ENCODE data around the gene IPPK. TPM values are rescaled to one million over a fixed set of nuclear protein-coding genes. Genes with fewer than 3 reads are reported as not detected.
"Not testable (repeated sequence)": the region's sequence is repeated elsewhere in the genome, so short reads cannot be mapped to it uniquely, and the experiment has no call there.

IPPK gene
- total RNA-seq, 1 experiment from 2014 or later, result 10.6 TPM

DNA sequence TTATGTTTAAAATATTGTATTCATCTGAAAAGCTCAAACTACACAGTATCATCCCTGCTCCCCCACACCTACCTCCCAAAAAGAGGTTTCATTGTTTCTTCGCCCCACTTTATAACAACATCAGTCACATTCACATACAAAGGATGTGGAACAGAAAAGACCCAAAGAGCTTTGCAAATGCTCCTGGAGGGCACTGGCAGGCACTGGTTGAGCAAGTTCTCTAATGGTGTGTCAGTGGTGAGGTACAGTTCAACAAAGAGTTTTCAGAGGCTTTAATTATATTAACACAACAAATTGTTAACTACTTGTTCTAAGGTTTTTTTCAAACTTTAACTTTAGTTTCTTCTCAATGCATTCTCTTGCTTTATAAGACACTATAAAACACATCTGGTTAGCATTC is 80.0 kb downstream of the IPPK start:
- POLR2A ChIA-PET (ENCODE audit: unreplicated experiment), result no interaction called here
- Histone ChIP-seq H3K4me2 (ENCODE audit: low read length) (no peak overlapping the region), H3K27ac (ENCODE audit: low read length) (no peak overlapping the region), H3K36me3 (ENCODE audit: low read depth, low read length) (no peaks in the 10 kb centered on the region), H3K4me3 (ENCODE audit: low read length) (no peak overlapping the region), H2AFZ (ENCODE audit: low read length) (no peak overlapping the region), H3K9me3 (ENCODE audit: low read length) (no peaks in the 10 kb centered on the region), H3K9ac (ENCODE audit: low read length) (no peak overlapping the region), H3K4me1 (ENCODE audit: insufficient read depth, low read length) (no peaks in the 10 kb centered on the region), H3K9me2 (replicated peaks; ENCODE audit: low read length) (no peaks in the 10 kb centered on the region), H3F3A (ENCODE audit: low read length, unreplicated experiment) (no peaks in the 10 kb centered on the region), H3K79me2 (ENCODE audit: low read length) (no peaks in the 10 kb centered on the region), H3K27me3 (ENCODE audit: low read length) (no peaks in the 10 kb centered on the region), H4K20me1 (ENCODE audit: low read length) (no peaks in the 10 kb centered on the region)
- intact Hi-C loops (cut with micrococcal nuclease), result no loop called here
- no peak for DNase-seq
- BruUV-seq (replicated peaks), result no TSS peak
- TF ChIP-seq EZH2 (IDR thresholded peaks at IDR 0.05; ENCODE audit: low read length, unreplicated experiment) (no peak), EZH2phosphoT487 (IDR thresholded peaks at IDR 0.05; ENCODE audit: borderline replicate concordance, low read length) (no peak), CTCF (conservative IDR thresholded peaks at IDR 0.05; ENCODE audit: low read depth, low read length) (no peak)
- CTCF ChIA-PET, result no interaction called here
- ATAC-seq, result no peak

DNA sequence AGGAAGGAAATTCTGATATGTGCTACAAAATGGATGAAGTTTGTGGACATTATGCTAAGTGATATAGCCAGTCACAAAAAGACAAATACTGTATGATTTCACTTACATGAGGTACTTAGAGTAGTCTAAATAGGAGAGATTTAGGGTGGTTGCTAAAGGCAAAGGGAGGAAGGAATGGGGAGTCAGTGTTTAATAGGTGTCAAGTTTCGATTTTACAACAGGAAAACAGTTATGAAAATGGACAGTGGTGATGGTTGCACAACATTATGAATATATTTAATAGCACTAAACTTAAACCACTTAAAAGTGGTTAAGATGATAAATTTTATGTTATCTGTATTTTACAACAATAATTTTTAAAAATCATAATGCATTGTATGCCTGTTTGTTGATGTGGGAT is 93.8 kb downstream of the IPPK start:
- H3K9me3 ChIP-seq (ENCODE audit: low read length), result no peaks in the 10 kb centered on the region
- H3K36me3 ChIP-seq (ENCODE audit: low read depth, low read length), result no peaks in the 10 kb centered on the region

GRCh38 chr9:92573612-92574011 is 96.3 kb downstream of the IPPK start:
- H3K79me2 ChIP-seq (ENCODE audit: low read length); ATAC-seq; DNase-seq; H3K9me3 ChIP-seq (ENCODE audit: low read length); POLR2A ChIA-PET (ENCODE audit: unreplicated experiment); H3K9ac ChIP-seq (ENCODE audit: low read length); BruUV-seq (replicated peaks); H2AFZ ChIP-seq (ENCODE audit: low read length); H3K4me3 ChIP-seq (ENCODE audit: low read length); H3K27ac ChIP-seq (ENCODE audit: low read length); H3K4me1 ChIP-seq (ENCODE audit: insufficient read depth, low read length); H3F3A ChIP-seq (ENCODE audit: low read length, unreplicated experiment); H4K20me1 ChIP-seq (ENCODE audit: low read length); CTCF ChIA-PET; H3K9me2 ChIP-seq (replicated peaks; ENCODE audit: low read length); H3K27me3 ChIP-seq (ENCODE audit: low read length); H3K4me2 ChIP-seq (ENCODE audit: low read length); intact Hi-C loops (cut with micrococcal nuclease); H3K36me3 ChIP-seq (ENCODE audit: low read depth, low read length): not testable (repeated sequence)

More for the DNA sequence above, 93.8 kb downstream of the IPPK start:
- ChIA-PET POLR2A (ENCODE audit: unreplicated experiment) (no interaction called here), CTCF (no interaction called here)
- Histone ChIP-seq H3K9me2 (replicated peaks; ENCODE audit: low read length) (no peaks in the 10 kb centered on the region), H3K9ac (ENCODE audit: low read length) (no peak overlapping the region), H2AFZ (ENCODE audit: low read length) (no peak overlapping the region), H3K79me2 (ENCODE audit: low read length) (no peaks in the 10 kb centered on the region), H4K20me1 (ENCODE audit: low read length) (no peaks in the 10 kb centered on the region), H3K4me3 (ENCODE audit: low read length) (no peak overlapping the region), H3K4me2 (ENCODE audit: low read length) (no peak overlapping the region), H3K27ac (ENCODE audit: low read length) (no peak overlapping the region), H3K27me3 (ENCODE audit: low read length) (no peaks in the 10 kb centered on the region), H3F3A (ENCODE audit: low read length, unreplicated experiment) (no peaks in the 10 kb centered on the region), H3K4me1 (ENCODE audit: insufficient read depth, low read length) (no peaks in the 10 kb centered on the region)
- ATAC-seq (peak; percentile 50), DNase-seq (no peak)
- TF ChIP-seq EZH2 (IDR thresholded peaks at IDR 0.05; ENCODE audit: low read length, unreplicated experiment), result no peak
- no peak for TF ChIP-seq EZH2phosphoT487 (IDR thresholded peaks at IDR 0.05; ENCODE audit: borderline replicate concordance, low read length)
- TF ChIP-seq CTCF (conservative IDR thresholded peaks at IDR 0.05; ENCODE audit: low read depth, low read length), result no peak
- intact Hi-C loops (cut with micrococcal nuclease), result no loop called here
- no TSS peak for BruUV-seq (replicated peaks)

DNA sequence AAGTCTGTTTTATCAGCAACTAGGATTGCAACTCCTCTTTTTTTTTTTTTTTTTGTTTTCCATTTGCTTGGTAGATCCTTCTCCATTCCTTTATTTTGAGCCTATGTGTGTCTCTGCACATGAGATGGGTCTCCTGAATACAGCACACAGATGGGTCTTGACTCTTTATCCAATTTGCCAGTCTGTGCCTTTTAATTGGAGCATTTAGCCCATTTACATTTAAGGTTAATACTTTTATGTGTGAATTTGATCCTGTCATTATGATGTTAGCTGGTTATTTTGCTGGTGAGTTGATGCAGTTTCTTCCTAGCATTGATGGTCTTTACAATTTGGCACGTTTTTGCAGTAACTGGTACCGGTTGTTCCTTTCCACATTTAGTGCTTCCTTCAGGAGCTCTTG is 98.1 kb downstream of the IPPK start:
- H3K4me1 ChIP-seq (ENCODE audit: insufficient read depth, low read length); H3F3A ChIP-seq (ENCODE audit: low read length, unreplicated experiment); H3K9ac ChIP-seq (ENCODE audit: low read length); intact Hi-C loops (cut with micrococcal nuclease); H3K9me3 ChIP-seq (ENCODE audit: low read length); H3K79me2 ChIP-seq (ENCODE audit: low read length); H3K4me2 ChIP-seq (ENCODE audit: low read length); BruUV-seq (replicated peaks); H3K27ac ChIP-seq (ENCODE audit: low read length); H3K27me3 ChIP-seq (ENCODE audit: low read length); H2AFZ ChIP-seq (ENCODE audit: low read length); CTCF ChIA-PET; H3K36me3 ChIP-seq (ENCODE audit: low read depth, low read length); H3K4me3 ChIP-seq (ENCODE audit: low read length); H3K9me2 ChIP-seq (replicated peaks; ENCODE audit: low read length); POLR2A ChIA-PET (ENCODE audit: unreplicated experiment); H4K20me1 ChIP-seq (ENCODE audit: low read length); ATAC-seq; DNase-seq: not testable (repeated sequence)
